Fibroblast of the aortic adventitia (primary cell): ENCODE measurements around the gene HSPA1L. TPM values are rescaled to one million over a fixed set of nuclear protein-coding genes. Genes with fewer than 3 reads are reported as not detected.

Source experiments
- DNase-seq: peaks from one replicate; pipeline ENCODE4 v3.0.0-alpha.2; 2010; ENCODE audit warnings: low read depth
- H3K4me3 ChIP-seq: 2 replicates; pipeline ENCODE4 v1.5.1; 2011; ENCODE audit warnings: low read depth, mild to moderate bottlenecking, control low read depth, low read length, moderate library complexity
- total RNA-seq: library from RNA; depleted of rRNA; stranded (reverse); fragments of >200 nt; gene quantifications from 2 replicates; pipeline ENCODE4 v1.2.3, GENCODE V29; 2012; ENCODE audit warnings: low replicate concordance
- TF ChIP-seq, protein P1 (sequence below): IDR thresholded peaks from 2 replicates; pipeline ENCODE4 v1.5.1; 2011; ENCODE audit warnings: mild to moderate bottlenecking, low read length, control low read depth, inconsistent platforms; ENCODE audit not compliant: insufficient read depth

HSPA1L gene
- total RNA-seq, 1 donor, result 1.4 TPM

- no peak for DNase-seq
- TF ChIP-seq, protein P1, sequence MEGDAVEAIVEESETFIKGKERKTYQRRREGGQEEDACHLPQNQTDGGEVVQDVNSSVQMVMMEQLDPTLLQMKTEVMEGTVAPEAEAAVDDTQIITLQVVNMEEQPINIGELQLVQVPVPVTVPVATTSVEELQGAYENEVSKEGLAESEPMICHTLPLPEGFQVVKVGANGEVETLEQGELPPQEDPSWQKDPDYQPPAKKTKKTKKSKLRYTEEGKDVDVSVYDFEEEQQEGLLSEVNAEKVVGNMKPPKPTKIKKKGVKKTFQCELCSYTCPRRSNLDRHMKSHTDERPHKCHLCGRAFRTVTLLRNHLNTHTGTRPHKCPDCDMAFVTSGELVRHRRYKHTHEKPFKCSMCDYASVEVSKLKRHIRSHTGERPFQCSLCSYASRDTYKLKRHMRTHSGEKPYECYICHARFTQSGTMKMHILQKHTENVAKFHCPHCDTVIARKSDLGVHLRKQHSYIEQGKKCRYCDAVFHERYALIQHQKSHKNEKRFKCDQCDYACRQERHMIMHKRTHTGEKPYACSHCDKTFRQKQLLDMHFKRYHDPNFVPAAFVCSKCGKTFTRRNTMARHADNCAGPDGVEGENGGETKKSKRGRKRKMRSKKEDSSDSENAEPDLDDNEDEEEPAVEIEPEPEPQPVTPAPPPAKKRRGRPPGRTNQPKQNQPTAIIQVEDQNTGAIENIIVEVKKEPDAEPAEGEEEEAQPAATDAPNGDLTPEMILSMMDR, result no peak
- H3K4me3 ChIP-seq, result peak overlapping the region; percentile 96
Observed at GRCh38 chr6:31836047-31836473, 21.0 kb upstream of the HSPA1L start.

- peak overlapping the region; percentile 96 for H3K4me3 ChIP-seq
- peak; percentile 86 for DNase-seq
- TF ChIP-seq, protein P1, result no peak
Observed at GRCh38 chr6:31834367-31835250, 19.5 kb upstream of the HSPA1L start.

- TF ChIP-seq, protein P1, result no peak
- H3K4me3 ChIP-seq, result peak overlapping the region; percentile 85
- peak; percentile 27 for DNase-seq
Observed at GRCh38 chr6:31831350-31832215, 16.5 kb upstream of the HSPA1L start.

- peak overlapping the region; percentile 85 for H3K4me3 ChIP-seq
- no peak for DNase-seq
- TF ChIP-seq, protein P1, result no peak
Observed at GRCh38 chr6:31830886-31831335, 15.8 kb upstream of the HSPA1L start.

DNA sequence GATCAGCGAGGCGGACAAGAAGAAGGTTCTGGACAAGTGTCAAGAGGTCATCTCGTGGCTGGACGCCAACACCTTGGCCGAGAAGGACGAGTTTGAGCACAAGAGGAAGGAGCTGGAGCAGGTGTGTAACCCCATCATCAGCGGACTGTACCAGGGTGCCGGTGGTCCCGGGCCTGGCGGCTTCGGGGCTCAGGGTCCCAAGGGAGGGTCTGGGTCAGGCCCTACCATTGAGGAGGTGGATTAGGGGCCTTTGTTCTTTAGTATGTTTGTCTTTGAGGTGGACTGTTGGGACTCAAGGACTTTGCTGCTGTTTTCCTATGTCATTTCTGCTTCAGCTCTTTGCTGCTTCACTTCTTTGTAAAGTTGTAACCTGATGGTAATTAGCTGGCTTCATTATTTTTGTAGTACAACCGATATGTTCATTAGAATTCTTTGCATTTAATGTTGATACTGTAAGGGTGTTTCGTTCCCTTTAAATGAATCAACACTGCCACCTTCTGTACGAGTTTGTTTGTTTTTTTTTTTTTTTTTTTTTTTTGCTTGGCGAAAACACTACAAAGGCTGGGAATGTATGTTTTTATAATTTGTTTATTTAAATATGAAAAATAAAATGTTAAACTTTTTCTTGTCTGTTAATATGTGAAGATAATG is 14.7 kb upstream of the HSPA1L start:
- TF ChIP-seq, protein P1, result peak; percentile 31
- peak; percentile 75 for DNase-seq
- H3K4me3 ChIP-seq, result peak overlapping the region; percentile 85
